NCI-H748 (cell line): ENCODE data around the gene BIRC3.
"Not testable (repeated sequence)": the region's sequence is repeated elsewhere in the genome, so short reads cannot be mapped to it uniquely, and the experiment has no call there.

ENCODE experiments used
- DNase-seq: peaks from one replicate; lab custom pipeline; 2025; ENCODE audit not compliant: unreplicated experiment; lab: John Stamatoyannopoulos, UW

The BIRC3 gene

DNA sequence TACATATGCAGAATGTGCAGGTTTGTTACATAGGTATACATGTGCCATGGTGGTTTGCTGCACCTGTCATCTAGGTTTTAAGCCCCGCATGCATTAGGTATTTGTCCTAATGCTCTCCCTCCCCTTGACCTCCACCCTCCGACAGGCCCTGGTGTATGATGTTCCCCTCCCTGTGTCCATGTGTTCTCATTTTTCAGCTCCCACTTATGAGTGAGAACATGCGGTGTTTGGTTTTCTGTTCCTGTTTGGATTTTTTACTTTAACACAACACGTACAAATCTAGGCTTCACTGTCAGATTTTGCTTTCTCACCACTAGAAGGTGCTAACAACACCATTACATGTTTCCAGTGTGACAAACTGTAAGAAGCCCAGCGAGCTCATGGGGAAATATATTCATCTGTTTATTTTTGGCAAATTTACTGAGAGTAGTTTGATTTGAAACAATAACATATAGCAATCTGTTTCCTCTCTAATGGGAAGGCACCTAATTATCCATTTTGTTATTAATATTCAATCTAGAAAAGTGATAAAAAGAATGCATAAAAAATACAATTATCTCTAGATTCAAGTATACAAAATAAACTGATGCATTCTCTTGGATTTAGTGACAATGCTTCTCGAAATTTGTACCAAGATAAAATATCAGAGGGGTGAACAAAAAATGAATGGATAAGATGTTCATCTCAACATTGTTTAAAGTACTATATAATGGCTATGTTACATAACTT, 23.2 kb upstream of the BIRC3 start:
- DNase-seq, result peak; percentile 68

DNA sequence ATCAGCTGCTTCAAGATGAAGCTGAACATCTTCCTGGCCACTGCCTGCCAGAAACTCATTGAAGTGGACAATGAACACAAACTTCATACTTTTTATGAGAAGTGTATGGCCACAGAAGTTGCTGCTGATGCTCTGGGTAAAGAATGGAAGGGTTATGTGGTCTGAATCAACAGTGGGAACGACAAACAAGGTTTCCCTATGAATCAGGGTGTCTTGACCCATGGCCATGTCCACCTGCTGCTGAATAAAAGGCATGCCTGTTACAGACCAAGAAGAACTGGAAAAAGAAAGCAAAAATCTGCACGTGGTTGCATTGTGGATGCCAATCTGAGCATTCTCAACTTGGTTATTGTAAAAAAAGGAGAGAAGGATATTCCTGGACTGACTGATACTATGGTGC, 22.2 kb upstream of the BIRC3 start:
- no peak for DNase-seq

DNA sequence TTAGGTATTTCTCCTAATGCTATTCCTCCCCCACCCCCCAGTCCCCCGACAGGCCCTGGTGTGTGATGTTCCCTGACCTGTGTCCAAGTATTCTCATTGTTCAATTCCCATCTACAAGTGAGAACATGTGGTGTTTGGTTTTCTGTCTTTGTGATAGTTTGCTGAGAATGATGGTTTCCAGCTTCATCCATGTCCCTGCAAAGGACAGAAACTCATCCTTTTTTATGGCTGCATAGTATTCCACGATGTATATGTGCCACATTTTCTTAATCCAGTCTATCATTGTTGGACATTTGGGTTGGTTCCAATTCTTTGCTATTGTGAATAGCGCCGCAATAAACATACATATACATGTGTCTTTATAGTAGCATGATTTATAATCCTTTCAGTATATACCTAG, 20.5 kb upstream of the BIRC3 start:
- not testable (repeated sequence) for DNase-seq

DNA sequence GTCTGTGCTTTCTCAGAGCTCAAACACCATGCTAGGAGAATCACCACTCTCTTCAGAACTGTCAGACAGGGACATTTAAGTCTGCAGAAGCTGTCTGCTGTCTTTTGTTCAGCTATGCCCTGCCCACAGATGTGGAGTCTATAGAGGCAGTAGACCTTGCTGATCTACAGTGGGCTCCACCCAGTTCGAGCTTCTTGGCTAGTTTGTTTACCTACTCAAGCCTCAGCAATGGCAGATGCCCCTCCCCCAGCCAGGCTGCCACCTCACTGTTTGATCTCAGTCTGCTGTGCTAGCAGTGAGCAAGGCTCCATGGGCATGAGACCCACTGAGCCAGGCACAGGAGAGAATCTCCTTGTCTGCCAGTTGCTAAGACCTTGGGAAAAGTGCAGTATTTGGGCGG, 16.4 kb upstream of the BIRC3 start:
- peak; percentile 6 for DNase-seq

DNA sequence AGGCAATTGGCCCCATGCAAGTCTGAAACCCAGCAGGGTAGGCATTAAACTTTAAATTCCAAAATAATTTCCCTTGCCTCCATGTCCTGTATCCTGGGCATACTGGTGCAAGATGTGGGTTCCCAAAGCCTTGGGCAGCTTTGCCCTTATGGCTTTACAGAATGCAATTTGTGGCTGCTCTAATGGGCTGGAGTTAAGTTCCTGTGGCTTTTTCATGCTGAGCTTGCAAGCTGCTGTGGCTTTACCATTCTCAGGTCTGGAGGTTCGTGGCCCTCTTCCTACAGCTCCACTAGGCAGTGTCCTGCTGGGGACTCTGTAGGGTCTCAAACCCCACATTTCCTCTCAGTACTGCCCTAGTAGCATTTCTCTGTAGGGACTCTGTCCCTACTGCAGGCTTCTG, 15.0 kb upstream of the BIRC3 start:
- DNase-seq, result no peak

DNA sequence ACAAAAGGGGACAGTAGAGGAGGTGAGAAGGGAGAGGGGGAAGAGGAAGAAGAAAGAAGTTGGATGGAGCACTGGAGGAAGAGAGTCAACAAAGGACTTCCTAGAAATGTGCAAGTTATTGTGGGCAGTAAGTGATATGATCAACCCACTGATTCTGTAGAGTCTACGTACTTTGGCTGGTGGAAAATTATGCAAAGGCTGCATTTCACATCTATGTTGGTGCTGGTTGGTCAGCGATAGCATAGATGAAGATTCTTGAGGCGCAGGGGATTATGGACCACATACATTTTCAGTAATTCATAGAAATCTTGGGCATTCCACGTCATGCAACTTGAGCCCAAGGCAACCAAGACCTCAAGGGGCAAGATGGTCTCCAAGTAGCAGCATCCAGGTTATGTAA, 12.6 kb upstream of the BIRC3 start:
- DNase-seq, result no peak

DNA sequence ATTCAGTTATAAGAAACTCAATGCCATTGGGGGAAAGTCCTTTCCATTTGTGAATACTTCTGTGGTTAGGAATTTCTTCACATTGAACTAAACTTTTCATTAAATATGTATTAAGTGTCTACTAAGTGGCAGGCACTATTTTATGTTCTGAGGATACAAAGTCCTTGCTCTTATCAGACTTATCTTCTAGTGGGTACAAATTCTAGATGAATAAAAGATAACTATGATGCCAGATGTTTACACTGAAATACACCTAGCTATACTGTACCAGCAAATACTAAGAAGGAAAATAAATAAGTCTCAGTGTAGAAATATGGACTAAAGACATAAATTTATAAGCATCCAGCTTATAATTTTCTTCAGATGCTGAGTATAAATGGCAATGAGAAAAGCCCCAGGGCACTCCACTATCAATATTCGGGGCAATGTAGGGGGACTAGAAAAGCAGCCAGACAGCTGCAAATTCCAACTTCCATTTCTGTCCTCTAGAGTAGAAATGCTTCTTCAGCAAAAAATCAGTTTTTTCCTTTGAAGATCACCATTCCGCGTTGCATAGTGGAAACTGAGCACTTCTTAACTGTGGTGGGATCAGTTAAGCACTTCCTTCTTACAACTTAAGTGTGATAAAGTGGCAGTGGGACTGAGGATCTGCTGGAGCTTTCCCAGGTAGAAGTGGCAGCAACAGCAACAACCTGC, 11.8 kb upstream of the BIRC3 start:
- DNase-seq, result no peak

DNA sequence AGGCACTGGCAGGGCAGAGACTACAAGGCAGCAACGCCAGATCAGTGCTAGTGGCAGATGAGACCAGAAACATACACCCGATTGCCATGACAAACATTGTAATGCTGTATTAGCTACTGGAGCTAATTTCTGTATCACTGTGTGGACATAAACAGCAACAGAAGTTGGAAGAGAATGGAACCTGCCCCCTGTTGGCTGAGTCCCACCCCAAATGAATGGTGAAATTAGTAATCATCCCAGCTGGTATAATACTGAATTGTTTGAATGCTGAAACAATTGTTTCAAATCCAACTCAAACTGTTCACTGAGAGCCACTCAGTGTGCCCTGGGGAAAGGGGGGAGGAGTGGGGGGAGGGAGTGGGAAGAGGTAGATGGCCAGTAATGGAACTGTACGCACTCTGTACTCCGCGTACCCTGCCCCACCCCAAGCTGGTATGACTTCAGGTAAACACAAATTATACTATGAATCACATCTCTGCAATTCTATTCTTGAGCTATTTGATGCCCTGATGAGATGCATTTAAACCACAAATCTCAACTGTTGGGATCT, 11.2 kb upstream of the BIRC3 start:
- DNase-seq, result peak; percentile 98

DNA sequence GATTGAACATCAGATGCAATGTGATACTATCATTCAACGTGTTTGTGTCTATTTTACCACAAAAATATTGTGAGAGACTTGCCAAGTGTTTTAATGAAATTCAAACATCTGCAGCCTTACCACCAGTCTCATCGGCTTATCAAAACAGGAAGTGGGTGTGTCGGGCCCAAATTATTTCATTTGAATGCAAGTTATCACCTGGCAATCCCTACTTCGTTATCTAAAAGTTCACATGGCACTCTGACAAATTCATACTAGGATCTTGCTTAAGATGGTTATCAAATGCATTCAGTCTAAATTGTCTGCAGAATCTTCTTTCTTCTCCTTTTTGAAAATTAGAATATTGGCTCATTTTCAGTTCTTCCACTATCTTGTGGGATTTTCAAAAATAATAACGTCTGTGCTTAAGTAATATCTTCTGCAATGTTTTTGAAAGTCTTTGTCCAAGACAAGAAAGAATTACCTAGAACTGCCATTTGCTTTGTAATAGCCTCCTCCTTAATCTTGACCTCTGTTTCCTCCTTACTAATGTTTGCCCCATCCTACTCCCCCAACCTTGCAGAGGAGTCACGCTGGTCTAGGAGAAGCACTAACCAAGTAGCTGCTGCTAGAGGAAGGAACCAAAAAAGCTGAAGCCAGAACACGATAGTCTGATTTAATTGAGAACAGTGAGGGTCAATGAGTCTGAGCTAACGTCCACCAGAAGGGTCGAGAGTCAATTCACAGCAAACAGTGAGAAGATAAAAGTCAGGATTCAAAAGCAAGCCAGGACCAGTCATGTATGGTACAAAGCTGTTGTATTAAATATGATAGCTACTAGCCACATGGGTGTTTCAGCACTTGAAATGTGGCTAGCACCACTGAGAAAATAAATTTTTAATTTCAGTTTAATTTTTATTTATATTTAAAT, 10.2 kb upstream of the BIRC3 start:
- DNase-seq, result peak; percentile 83

DNA sequence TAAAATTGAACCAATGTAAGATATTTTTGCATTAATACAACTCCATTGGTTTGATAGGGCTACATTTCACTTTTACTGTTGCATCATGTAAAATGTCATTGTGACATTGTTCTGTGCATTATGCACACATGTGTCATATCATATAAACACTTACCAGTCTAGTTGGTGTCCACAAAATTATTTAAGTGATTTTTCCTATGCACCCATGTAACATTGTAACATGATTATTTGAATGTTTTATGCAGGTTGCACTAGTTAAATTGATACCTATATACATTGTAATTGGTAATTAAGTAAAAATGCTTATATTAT, 9.6 kb upstream of the BIRC3 start:
- DNase-seq, result peak; percentile 28

DNA sequence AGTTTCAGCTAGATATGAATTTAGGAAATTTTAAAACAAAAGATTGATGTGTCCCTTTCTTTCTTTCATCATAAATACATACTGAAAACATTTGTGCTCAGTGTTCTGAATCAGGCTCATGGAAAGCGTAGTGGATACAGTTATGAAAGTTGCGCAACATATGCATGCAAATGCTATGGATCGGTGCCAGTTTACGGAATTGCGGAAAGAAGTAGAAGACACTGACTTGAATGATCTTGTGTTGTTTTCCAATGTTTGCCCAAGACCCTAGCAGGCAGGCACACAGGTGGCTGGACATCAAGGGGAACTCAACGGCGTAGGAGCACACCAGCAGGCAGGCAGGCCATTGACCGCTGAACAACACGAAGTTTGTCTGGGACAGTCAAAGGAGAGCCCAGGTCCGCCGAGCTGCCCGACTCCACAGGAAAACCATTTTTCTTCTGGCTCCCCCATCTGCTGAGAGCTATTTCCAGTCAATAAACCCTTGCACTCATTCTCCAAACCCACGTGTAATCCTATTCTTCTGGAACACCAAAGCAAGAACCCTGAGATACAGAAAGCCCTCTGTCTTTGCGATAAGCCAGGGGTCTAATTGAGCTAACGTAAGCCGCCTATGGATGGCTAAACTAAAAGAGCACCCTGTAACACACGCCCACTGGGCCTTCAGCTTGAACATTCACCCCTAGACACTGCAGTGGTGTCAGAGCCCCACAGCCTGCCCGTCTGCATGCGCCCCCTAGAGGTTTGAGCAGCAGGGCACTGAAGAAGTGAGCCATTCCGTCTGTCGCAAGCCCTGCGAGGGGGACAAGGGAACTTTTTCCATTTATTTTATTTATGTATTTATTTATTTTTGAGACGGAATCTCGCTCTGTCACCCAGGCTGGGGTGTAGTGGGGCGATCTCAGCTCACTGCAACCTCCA, 7.4 kb upstream of the BIRC3 start:
- no peak for DNase-seq

DNA sequence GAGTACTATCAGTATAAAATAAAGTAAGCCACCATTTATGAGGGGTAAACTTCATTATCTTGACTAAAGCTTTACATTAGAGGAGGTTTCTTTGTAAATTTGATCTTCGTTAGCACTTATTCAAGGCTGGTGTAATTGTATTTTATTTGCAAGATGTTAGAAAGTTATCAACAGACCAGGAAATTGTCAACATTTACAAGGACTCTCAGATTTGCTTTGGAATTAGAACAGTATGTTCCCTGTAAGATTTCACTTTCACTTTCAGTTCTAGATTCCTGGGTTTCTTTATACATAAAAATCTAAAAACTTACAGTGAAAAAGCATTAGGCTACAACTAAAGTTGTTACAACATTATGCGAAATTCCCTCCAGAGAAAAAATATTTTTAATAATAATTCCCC, 4.6 kb upstream of the BIRC3 start:
- no peak for DNase-seq

DNA sequence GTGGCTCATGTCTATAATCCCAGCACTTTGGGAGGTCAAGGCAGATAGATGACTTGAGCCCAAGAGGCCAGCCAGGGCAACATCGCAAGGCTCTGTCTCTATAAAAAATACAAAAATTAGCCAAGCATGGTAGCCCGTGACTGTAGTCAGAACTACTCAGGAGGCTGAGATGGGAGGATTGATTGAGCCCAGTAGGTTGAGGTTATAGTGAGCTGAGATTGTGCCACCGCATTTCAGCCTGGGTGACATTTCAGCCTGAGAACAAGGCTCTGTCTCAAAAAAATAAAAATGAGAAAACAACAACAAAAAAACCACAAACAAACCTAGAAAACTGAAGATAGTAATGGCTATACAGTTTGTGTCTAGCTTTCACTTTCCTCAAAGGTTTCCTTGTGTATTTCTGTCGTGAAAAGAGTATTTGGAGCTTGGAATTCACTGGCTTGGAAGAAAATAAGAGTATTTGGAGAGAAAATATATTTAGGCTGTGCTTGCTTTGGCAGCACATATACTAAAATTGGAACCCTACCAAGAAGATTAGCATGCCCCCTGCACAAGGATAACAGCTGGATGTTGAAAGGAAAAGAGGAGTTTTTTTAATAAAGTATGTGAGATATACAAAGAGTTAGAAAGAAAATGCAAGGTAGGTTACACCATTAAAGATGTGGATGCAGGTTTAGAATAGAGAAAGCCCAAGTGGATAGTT, 3.9 kb upstream of the BIRC3 start:
- no peak for DNase-seq

DNA sequence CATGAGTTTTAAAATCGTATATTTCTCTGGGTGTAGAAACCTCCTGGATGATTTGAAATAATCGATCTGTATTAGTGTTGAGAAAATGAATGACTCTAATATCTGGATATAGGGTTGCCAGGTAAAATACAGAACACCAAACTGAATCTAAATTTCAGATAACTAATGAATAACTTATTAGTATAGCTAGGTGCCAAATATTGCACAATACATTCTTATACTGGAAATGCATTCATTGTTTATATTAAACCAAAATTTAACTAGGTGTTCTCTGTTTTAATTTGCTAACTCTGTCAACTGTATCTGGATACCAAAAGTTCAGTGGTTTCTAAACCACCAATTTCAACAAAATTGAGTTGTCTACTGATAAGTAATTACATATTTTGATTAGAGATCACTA, 2.5 kb upstream of the BIRC3 start:
- no peak for DNase-seq

DNA sequence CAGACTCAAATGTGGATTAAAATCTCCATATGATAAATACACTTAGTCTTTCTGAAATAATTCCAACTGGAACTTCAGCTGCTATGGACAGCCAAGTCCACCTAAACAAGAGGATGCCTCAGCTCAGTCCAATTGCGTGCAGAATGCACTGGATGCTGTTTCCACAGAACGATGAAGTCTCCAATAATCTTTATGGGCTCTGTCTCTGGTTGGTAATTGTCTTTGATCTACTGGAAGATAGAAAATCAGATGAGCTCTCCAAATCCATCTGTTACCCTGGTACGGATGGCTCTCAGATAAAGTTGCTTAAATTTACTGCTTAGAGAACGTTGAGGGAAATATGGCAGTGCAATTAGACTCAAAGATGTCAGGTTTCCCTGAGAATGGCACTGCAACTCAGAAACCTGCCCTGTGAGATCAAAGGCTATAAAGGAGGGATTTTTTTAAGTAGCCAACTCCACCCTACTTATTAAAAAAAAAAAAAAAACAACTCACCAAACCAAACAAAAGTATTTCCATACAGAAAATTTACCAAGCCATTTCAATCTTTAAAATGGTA, 859 bp upstream of the BIRC3 start:
- no peak for DNase-seq

DNA sequence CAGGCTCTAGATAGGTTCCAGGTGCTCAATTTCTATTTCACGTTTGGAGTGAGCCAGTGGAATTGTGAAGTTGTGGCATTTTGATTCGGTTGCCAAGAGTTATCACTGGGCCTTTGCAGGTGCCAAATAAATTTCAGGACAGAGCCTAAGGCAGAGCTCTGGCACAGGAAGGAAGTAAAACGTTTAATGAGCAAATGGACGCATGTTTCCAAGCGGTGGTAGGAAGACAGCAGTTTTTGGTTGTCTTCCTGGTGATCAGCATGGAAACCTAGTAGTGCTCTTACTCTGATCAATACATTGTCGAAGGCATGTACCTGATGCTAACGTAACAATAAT, 452 bp downstream of the BIRC3 start:
- DNase-seq, result no peak

DNA sequence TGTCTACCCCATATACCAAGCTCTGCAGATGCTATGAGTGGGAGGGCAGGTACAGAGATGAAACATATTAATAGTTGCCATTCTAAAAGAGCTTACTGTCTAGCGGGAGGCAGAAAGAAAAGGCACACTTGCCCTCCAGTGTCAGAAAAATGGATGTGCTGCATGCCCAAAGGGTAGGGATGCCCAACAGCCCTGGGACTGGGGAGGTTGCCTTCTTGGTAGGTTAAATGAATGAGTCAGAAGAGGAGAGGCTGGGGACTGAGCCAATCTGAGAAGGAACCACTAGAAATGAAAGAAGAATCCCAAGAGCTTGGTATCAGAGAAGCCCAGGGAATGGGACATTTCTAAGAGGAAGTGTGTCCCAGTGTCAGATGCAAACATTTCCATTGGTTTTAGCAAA, 1.2 kb downstream of the BIRC3 start:
- DNase-seq, result no peak

DNA sequence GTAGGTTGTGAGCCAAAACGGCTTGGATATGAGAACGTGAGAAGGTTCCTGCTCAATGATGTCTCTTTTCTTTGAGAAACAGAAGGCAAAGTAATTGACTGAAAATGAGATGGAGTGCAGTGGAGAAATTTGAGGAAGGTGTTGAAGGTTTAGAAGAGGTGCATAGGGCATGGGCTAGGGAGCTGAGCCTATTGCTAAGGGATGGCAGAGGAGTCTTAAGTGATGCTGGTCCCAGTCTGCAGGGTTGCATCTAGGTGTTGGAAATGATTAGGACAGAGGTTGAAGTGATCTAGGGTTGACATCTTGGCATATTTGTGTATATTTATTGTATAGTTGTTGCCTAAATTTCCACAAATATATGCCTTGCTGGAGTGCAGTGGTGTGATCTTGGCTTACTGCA, 2.3 kb downstream of the BIRC3 start:
- DNase-seq, result no peak

DNA sequence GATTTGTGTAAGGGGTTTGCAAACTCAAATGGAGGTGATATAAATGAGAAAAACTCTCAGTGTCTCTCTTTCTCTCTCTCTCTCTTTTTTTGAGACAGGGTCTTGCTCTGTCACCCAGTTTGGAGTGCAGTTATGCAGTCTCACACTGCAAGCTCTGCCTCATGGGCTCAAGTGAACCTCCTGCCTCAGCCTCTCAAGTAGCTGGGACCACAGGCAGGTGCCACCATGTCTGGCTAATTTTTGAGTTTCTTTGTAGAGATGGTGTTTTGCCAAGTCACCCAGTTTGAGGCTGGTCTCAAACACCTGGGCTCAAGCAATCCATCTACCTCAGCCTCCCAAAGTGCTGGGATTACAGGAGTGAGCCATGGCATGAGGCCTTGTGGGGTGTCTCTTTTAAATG, 2.9 kb downstream of the BIRC3 start:
- DNase-seq, result no peak

DNA sequence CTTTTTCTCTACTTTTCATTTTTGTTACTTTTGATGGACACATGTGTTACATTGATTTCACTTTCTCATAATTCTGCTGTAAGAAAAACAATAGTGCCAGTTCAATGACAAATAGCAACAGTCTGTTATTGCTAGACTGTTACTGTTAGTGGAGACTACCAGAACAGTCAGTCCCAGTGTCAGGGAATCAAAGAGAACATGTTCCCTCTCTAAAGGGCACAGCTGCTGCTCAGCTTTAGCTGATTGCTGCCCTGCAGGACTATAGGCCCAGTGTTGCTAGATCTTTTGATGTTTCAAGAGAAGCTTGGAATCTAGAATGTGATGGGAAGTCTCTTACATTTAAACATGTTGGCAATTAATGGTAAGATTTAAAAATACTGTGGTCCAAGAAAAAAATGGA, 3.4 kb downstream of the BIRC3 start:
- DNase-seq, result no peak
